ENCODE measurements around the gene FGF14.

Gene FGF14

GRCh38 chr13:102255409-102255808 is 146.4 kb downstream of the FGF14 start:
- no peak for DNase-seq (ENCODE audit: low read depth in 1 of 2, low spot score in 1 of 2)

GRCh38 chr13:102251817-102252216 is 150.0 kb downstream of the FGF14 start:
- DNase-seq (ENCODE audit: low read depth in 1 of 2, low spot score in 1 of 2) = no peak

- no peak for DNase-seq (ENCODE audit: low read depth in 1 of 2, low spot score in 1 of 2)
Measured at GRCh38 chr13:102250448-102250847, 151.4 kb downstream of the FGF14 start.

GRCh38 chr13:102244607-102245227 is 157.1 kb downstream of the FGF14 start:
- DNase-seq (ENCODE audit: low read depth in 1 of 2, low spot score in 1 of 2) = no peak

- no peak for DNase-seq (ENCODE audit: low read depth in 1 of 2, low spot score in 1 of 2)
Measured at GRCh38 chr13:102240110-102240509, 161.7 kb downstream of the FGF14 start.

- no peak for DNase-seq (ENCODE audit: low read depth in 1 of 2, low spot score in 1 of 2)
Measured at GRCh38 chr13:102237230-102237629, 164.6 kb downstream of the FGF14 start.

GRCh38 chr13:102236830-102237229 is 165.0 kb downstream of the FGF14 start:
- DNase-seq (ENCODE audit: low read depth in 1 of 2, low spot score in 1 of 2) = no peak

- DNase-seq (ENCODE audit: low read depth in 1 of 2, low spot score in 1 of 2) = no peak
Measured at GRCh38 chr13:102236341-102236740, 165.5 kb downstream of the FGF14 start.

- DNase-seq (ENCODE audit: low read depth in 1 of 2, low spot score in 1 of 2) = no peak
Measured at GRCh38 chr13:102235689-102236088, 166.2 kb downstream of the FGF14 start.

GRCh38 chr13:102234618-102235017 is 167.2 kb downstream of the FGF14 start:
- DNase-seq (ENCODE audit: low read depth in 1 of 2, low spot score in 1 of 2) = no peak

GRCh38 chr13:102233566-102234208 is 168.2 kb downstream of the FGF14 start:
- no peak for DNase-seq (ENCODE audit: low read depth in 1 of 2, low spot score in 1 of 2)

- DNase-seq (ENCODE audit: low read depth in 1 of 2, low spot score in 1 of 2) = no peak
Measured at GRCh38 chr13:102231479-102231878, 170.4 kb downstream of the FGF14 start.

- no peak for DNase-seq (ENCODE audit: low read depth in 1 of 2, low spot score in 1 of 2)
Measured at GRCh38 chr13:102227741-102228140, 174.1 kb downstream of the FGF14 start.

- DNase-seq (ENCODE audit: low read depth in 1 of 2, low spot score in 1 of 2) = no peak
Measured at GRCh38 chr13:102226591-102226990, 175.3 kb downstream of the FGF14 start.

- DNase-seq (ENCODE audit: low read depth in 1 of 2, low spot score in 1 of 2) = no peak
Measured at GRCh38 chr13:102225892-102226291, 176.0 kb downstream of the FGF14 start.

- no peak for DNase-seq (ENCODE audit: low read depth in 1 of 2, low spot score in 1 of 2)
Measured at GRCh38 chr13:102220681-102221228, 181.1 kb downstream of the FGF14 start.

- DNase-seq (ENCODE audit: low read depth in 1 of 2, low spot score in 1 of 2) = no peak
Measured at GRCh38 chr13:102214956-102215355, 186.9 kb downstream of the FGF14 start.

- no peak for DNase-seq (ENCODE audit: low read depth in 1 of 2, low spot score in 1 of 2)
Measured at GRCh38 chr13:102212729-102213128, 189.1 kb downstream of the FGF14 start.

- no peak for DNase-seq (ENCODE audit: low read depth in 1 of 2, low spot score in 1 of 2)
Measured at GRCh38 chr13:102208347-102208746, 193.5 kb downstream of the FGF14 start.

GRCh38 chr13:102207680-102208342 is 194.0 kb downstream of the FGF14 start:
- no peak for DNase-seq (ENCODE audit: low read depth in 1 of 2, low spot score in 1 of 2)

GRCh38 chr13:102203718-102204117 is 198.1 kb downstream of the FGF14 start:
- no peak for DNase-seq (ENCODE audit: low read depth in 1 of 2, low spot score in 1 of 2)

All from activated T-helper 1 cell treated with anti-CD3 and anti-CD28 coated beads, Interleukin-2, amount 50 U/mL, for 16 hours (primary cell).